Testis (tissue), 2 donors: ENCODE data around the gene MTIF3.

Experiments
- POLR2A ChIP-seq: fragments of 450-650 bp; IDR thresholded peaks from one replicate; pipeline ENCODE4 v1.6.1; 2017; ENCODE audit warnings: antibody characterized with exemption, mild to moderate bottlenecking, moderate library complexity
- TF ChIP-seq, protein P1 (sequence below), 3 experiments: fragments of 450-650 bp in 2 of 3; fragments of 200-600 bp in 1 of 3; sonication (generic) in 1 of 3; IDR thresholded peaks; one replicate each; pipeline ENCODE4 v1.5.1; 2016 to 2019; ENCODE audit warnings: antibody characterized with exemption in 3 of 3, mild to moderate bottlenecking in 2 of 3, moderate library complexity in 1 of 3

DNA sequence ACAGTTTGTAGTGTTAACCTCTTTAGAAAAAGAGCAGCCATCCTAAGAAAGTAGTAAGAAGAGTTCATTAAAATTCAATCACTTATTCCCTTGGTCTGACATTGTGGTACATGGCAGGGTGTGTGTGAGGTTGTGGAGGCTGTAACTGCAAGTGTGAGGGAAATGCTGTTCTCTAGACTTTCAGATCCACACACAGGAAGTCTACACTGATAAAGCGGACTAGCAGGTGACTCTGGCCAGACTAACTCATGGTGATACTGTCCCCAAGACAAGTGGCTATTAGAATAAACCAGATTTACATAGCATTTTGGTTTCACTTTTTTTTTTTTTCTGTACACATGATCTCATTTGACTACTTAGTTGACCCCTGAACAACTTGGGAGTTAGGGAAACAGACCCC, 10.0 kb downstream of the MTIF3 start:
- TF ChIP-seq, protein P1, sequence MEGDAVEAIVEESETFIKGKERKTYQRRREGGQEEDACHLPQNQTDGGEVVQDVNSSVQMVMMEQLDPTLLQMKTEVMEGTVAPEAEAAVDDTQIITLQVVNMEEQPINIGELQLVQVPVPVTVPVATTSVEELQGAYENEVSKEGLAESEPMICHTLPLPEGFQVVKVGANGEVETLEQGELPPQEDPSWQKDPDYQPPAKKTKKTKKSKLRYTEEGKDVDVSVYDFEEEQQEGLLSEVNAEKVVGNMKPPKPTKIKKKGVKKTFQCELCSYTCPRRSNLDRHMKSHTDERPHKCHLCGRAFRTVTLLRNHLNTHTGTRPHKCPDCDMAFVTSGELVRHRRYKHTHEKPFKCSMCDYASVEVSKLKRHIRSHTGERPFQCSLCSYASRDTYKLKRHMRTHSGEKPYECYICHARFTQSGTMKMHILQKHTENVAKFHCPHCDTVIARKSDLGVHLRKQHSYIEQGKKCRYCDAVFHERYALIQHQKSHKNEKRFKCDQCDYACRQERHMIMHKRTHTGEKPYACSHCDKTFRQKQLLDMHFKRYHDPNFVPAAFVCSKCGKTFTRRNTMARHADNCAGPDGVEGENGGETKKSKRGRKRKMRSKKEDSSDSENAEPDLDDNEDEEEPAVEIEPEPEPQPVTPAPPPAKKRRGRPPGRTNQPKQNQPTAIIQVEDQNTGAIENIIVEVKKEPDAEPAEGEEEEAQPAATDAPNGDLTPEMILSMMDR (IDR thresholded peaks at IDR 0.05), result no peak
- no peak for TF ChIP-seq POLR2A
